Measurements from ENCODE around the gene SPACA5. TPM values are rescaled to one million over a fixed set of nuclear protein-coding genes. Genes with fewer than 3 reads are reported as not detected.

SPACA5 gene
- total and polyA plus RNA-seq, 2 donors (not counting 3 experiments of a cell fraction or from before 2014, with no cell fraction given): not detected

DNA sequence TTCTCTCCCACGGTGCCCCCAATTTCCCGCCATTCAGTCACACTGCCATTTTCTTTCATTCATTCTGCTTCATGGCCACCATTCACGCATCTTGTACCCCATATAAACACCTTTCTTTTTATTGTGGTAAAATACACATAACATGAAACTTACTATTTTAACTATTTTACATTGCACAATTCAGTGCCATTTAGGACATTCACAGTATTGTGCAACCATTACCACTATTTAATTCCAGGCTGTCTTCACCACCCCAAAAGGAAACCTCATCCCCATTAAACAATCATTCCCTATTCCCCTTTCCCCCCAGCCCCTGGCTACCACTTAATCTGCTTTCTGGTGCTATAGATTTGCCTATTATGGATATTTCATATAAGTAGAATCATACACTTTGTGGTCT is 15.9 kb downstream of the SPACA5 start:
- H3K9ac ChIP-seq (replicated peaks; ENCODE audit: extremely low read depth, insufficient read depth, low read length): no peak overlapping the region
- DNase-seq (ENCODE audit: low read depth, low spot score) (no peak), FAIRE-seq (no peak)
- H3K4me2 ChIP-seq (ENCODE audit: insufficient read depth, low read length): no peak overlapping the region
- CTCF ChIA-PET: no interaction called here
- H3K9me3 ChIP-seq (replicated peaks; ENCODE audit: control insufficient read depth, insufficient read depth, low read length): no peaks in the 10 kb centered on the region
- no peaks in the 10 kb centered on the region for H4K20me1 ChIP-seq (replicated peaks; ENCODE audit: control insufficient read depth, extremely low read depth, insufficient read depth, low read length)
- POLR2A ChIA-PET: no interaction called here
- no peaks in the 10 kb centered on the region for H3K9me1 ChIP-seq (replicated peaks; ENCODE audit: control insufficient read depth, extremely low read depth, insufficient read depth, low read length)
- no peak overlapping the region for H2AFZ ChIP-seq (ENCODE audit: low read depth, low read length)
- TF ChIP-seq JUN (IDR thresholded peaks at IDR 0.05; ENCODE audit: borderline replicate concordance, insufficient read depth, insufficient read length, low read depth) (no peak), GATA2 (IDR thresholded peaks at IDR 0.05; ENCODE audit: insufficient read depth, insufficient read length, low read depth, low read length) (no peak), EZH2 (IDR thresholded peaks at IDR 0.05; ENCODE audit: borderline replicate concordance, low read depth, low read length, severe bottlenecking) (no peak), POLR2A (IDR thresholded peaks at IDR 0.05; ENCODE audit: low read depth, low read length) (no peak), FOS (IDR thresholded peaks at IDR 0.05; ENCODE audit: borderline replicate concordance, insufficient read depth, low read length) (no peak), POLR2AphosphoS5 (IDR thresholded peaks at IDR 0.05; ENCODE audit: insufficient read depth, low read depth, low read length) (no peak), MYC (IDR thresholded peaks at IDR 0.05; ENCODE audit: low read depth, low read length) (no peak)
- TF ChIP-seq, protein P1, sequence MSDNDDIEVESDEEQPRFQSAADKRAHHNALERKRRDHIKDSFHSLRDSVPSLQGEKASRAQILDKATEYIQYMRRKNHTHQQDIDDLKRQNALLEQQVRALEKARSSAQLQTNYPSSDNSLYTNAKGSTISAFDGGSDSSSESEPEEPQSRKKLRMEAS (IDR thresholded peaks at IDR 0.05; ENCODE audit: insufficient read depth, insufficient read length): no peak
- TF ChIP-seq, protein P2, sequence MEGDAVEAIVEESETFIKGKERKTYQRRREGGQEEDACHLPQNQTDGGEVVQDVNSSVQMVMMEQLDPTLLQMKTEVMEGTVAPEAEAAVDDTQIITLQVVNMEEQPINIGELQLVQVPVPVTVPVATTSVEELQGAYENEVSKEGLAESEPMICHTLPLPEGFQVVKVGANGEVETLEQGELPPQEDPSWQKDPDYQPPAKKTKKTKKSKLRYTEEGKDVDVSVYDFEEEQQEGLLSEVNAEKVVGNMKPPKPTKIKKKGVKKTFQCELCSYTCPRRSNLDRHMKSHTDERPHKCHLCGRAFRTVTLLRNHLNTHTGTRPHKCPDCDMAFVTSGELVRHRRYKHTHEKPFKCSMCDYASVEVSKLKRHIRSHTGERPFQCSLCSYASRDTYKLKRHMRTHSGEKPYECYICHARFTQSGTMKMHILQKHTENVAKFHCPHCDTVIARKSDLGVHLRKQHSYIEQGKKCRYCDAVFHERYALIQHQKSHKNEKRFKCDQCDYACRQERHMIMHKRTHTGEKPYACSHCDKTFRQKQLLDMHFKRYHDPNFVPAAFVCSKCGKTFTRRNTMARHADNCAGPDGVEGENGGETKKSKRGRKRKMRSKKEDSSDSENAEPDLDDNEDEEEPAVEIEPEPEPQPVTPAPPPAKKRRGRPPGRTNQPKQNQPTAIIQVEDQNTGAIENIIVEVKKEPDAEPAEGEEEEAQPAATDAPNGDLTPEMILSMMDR (IDR thresholded peaks at IDR 0.05; ENCODE audit: extremely low read depth in 1 of 2, insufficient read depth in 1 of 2, low read depth in 1 of 2, low read length in 2 of 2): no peak
- H3K79me2 ChIP-seq (ENCODE audit: control insufficient read depth, insufficient read depth, low read length): no peaks in the 10 kb centered on the region
- no peak overlapping the region for H3K4me3 ChIP-seq (replicated peaks in 1 of 3; ENCODE audit: insufficient read depth in 1 of 3, low read depth in 1 of 3, low read length in 3 of 3)
- H3K4me1 ChIP-seq (ENCODE audit: control insufficient read depth, extremely low read depth, insufficient read depth, low read length): peaks cover 4% of the 10 kb centered on the region
- dilution Hi-C loops (cut with MboI; ENCODE audit: extremely low pct_ligation_motif_present, low sequenced_read_pairs): no loop called here
- no TSS peak for BruUV-seq (replicated peaks)
- intact Hi-C loops (cut with micrococcal nuclease): no loop called here
- no peaks in the 10 kb centered on the region for H3K27me3 ChIP-seq (ENCODE audit: control insufficient read depth in 2 of 2, insufficient read depth in 2 of 2, low read length in 2 of 2)
- no peak overlapping the region for H3K27ac ChIP-seq (ENCODE audit: insufficient read depth, low read depth, low read length)
- H3K36me3 ChIP-seq (ENCODE audit: control insufficient read depth in 2 of 2, extremely low read depth in 1 of 2, insufficient read depth in 2 of 2, low read length in 2 of 2): no peaks in the 10 kb centered on the region
